Gastroesophageal sphincter (tissue), 4 donors: ENCODE results near the gene EMC10. TPM values are rescaled to one million over a fixed set of nuclear protein-coding genes. Genes with fewer than 3 reads are reported as not detected.

Source experiments
- ATAC-seq: fragments of 150-250 bp; one replicate; pipeline ENCODE4 v1.9.1; 2016; ENCODE audit warnings: mild to moderate bottlenecking, moderate library complexity
- H3K27ac ChIP-seq, 4 donors: fragments of 200-600 bp; sonication (generic) in 3 of 4; 1 replicate in 3 of 4; 2 replicates in 1 of 4; pipeline ENCODE4 v1.5.1; 2016 to 2019
- H3K27me3 ChIP-seq: fragments of 200-600 bp; sonication (generic); one replicate; pipeline ENCODE4 v1.5.1; 2019
- H3K36me3 ChIP-seq, 2 donors: fragments of 200-600 bp; sonication (generic); one replicate each; pipeline ENCODE4 v1.5.1; 2019; ENCODE audit warnings: control low read depth in 1 of 2
- H3K4me1 ChIP-seq, 3 donors: fragments of 200-600 bp; sonication (generic); 1 replicate in 2 of 3; 2 replicates in 1 of 3; pipeline ENCODE4 v1.5.1; 2016 to 2019; ENCODE audit warnings: control low read depth in 2 of 3
- H3K4me3 ChIP-seq, 2 donors: fragments of 200-600 bp; sonication (generic); one replicate each; pipeline ENCODE4 v1.5.1; 2019; ENCODE audit warnings: mild to moderate bottlenecking in 1 of 2, moderate library complexity in 1 of 2
- H3K9me3 ChIP-seq, 3 donors: fragments of 200-600 bp; sonication (generic); one replicate each; pipeline ENCODE4 v1.5.1; 2017 to 2019; ENCODE audit warnings: control low read depth in 2 of 3
- CTCF ChIP-seq, 4 experiments: fragments of 200-600 bp in 2 of 4; fragments of 450-650 bp in 2 of 4; sonication (generic) in 1 of 4; IDR thresholded peaks; one replicate each; pipeline ENCODE4 v1.5.1; 2017 to 2019; ENCODE audit warnings: antibody characterized with exemption in 4 of 4, mild to moderate bottlenecking in 2 of 4, moderate library complexity in 2 of 4
- EP300 ChIP-seq: sonication (generic); formaldehyde crosslinking; IDR thresholded peaks from one replicate; pipeline ENCODE4 v1.6.1; 2017; ENCODE audit warnings: antibody characterized with exemption, mild to moderate bottlenecking
- POLR2A ChIP-seq, 2 donors: fragments of 450-650 bp; IDR thresholded peaks; one replicate each; pipeline ENCODE4 v1.6.1; 2017; ENCODE audit warnings: antibody characterized with exemption in 2 of 2, mild to moderate bottlenecking in 2 of 2, moderate library complexity in 1 of 2
- POLR2AphosphoS5 ChIP-seq: sonication (generic); formaldehyde crosslinking; IDR thresholded peaks from one replicate; pipeline ENCODE4 v1.6.1; 2017; ENCODE audit warnings: antibody characterized with exemption
- WGBS, 2 donors: methylation state at CpG; one replicate each; pipeline ENCODE4 v1.1.5; 2018; ENCODE audit warnings: low coverage in 1 of 2; 5-methylcytosine and 5-hydroxymethylcytosine counted together
- total RNA-seq, 4 donors: library from RNA; depleted of rRNA; stranded (reverse); fragments of >200 nt; gene quantifications; one replicate each; pipeline ENCODE4 v1.1.0, GENCODE V29; 2016

Gene EMC10
- total RNA-seq, 4 donors from 2014 or later: 55.5 to 75.9 (median 71.5) TPM

- Histone ChIP-seq H3K27ac (no peak overlapping the region), H3K4me1 (peaks cover 2 to 15% (median 3%) of the 10 kb centered on the region in 3 donors), H3K4me3 (no peak overlapping the region), H3K36me3 (peaks cover 0 to 18% of the 10 kb centered on the region in 2 donors), H3K9me3 (no peaks in the 10 kb centered on the region), H3K27me3 (peaks cover 30% of the 10 kb centered on the region)
- TF ChIP-seq POLR2A (IDR thresholded peaks at IDR 0.05) (no peak), EP300 (no peak), CTCF (IDR thresholded peaks at IDR 0.05) (no peak), POLR2AphosphoS5 (no peak)
- WGBS, 2 donors: no CpG with 5 or more reads among the region's 11 CpGs
- ATAC-seq: no peak
These were observed 38.9 kb downstream of the EMC10 start for GRCh38 chr19:50515168-50515561.

- WGBS, 2 donors: 45 to 62% methylated on average over 4 to 9 of the region's 12 CpGs
- H3K36me3 ChIP-seq: peaks cover 0 to 18% of the 10 kb centered on the region in 2 donors
- no peak for ATAC-seq
- peaks cover 30% of the 10 kb centered on the region for H3K27me3 ChIP-seq
- no peaks in the 10 kb centered on the region for H3K9me3 ChIP-seq
- no peak overlapping the region for H3K27ac ChIP-seq
- peaks cover 0 to 6% (median 0%) of the 10 kb centered on the region in 3 donors for H3K4me1 ChIP-seq
- H3K4me3 ChIP-seq: no peak overlapping the region
- TF ChIP-seq POLR2A (IDR thresholded peaks at IDR 0.05) (no peak), EP300 (no peak), POLR2AphosphoS5 (no peak), CTCF (IDR thresholded peaks at IDR 0.05) (no peak)
These were observed 40.1 kb downstream of the EMC10 start for GRCh38 chr19:50516456-50516855.

- WGBS, 2 donors: 59% methylated on average over 13 of the region's 53 CpGs; no CpG with 5 or more reads in 1 of the 2 donors
- TF ChIP-seq POLR2A (IDR thresholded peaks at IDR 0.05): no peak
- no peak for TF ChIP-seq CTCF (IDR thresholded peaks at IDR 0.05)
- TF ChIP-seq EP300: no peak
- TF ChIP-seq POLR2AphosphoS5: no peak
- ATAC-seq: no peak
- peaks cover 0 to 18% of the 10 kb centered on the region in 2 donors for H3K36me3 ChIP-seq
- no peak overlapping the region for H3K27ac ChIP-seq
- H3K27me3 ChIP-seq: peaks cover 30% of the 10 kb centered on the region
- no peaks in the 10 kb centered on the region for H3K4me1 ChIP-seq
- H3K4me3 ChIP-seq: no peak overlapping the region
- H3K9me3 ChIP-seq: no peaks in the 10 kb centered on the region
These were observed 40.8 kb downstream of the EMC10 start for GRCh38 chr19:50516964-50517703.

GRCh38 chr19:50517704-50518075 lies 41.4 kb downstream of the EMC10 start:
- ATAC-seq: no peak
- WGBS, 2 donors: no CpG with 5 or more reads among the region's 37 CpGs
- TF ChIP-seq POLR2AphosphoS5 (no peak), EP300 (no peak)

GRCh38 chr19:50518091-50519005 lies 42.0 kb downstream of the EMC10 start:
- ATAC-seq: no peak

More at GRCh38 chr19:50517704-50518075, 41.4 kb downstream of the EMC10 start:
- Histone ChIP-seq H3K27me3 (peaks cover 30% of the 10 kb centered on the region), H3K27ac (no peak overlapping the region), H3K9me3 (no peaks in the 10 kb centered on the region), H3K4me3 (no peak overlapping the region), H3K4me1 (no peaks in the 10 kb centered on the region), H3K36me3 (peaks cover 0 to 18% of the 10 kb centered on the region in 2 donors)

More at GRCh38 chr19:50518091-50519005, 42.0 kb downstream of the EMC10 start:
- no peak for TF ChIP-seq POLR2A (IDR thresholded peaks at IDR 0.05)
- Histone ChIP-seq H3K27me3 (peaks cover 30% of the 10 kb centered on the region), H3K4me3 (no peak overlapping the region), H3K4me1 (no peaks in the 10 kb centered on the region), H3K9me3 (no peaks in the 10 kb centered on the region), H3K36me3 (peaks cover 0 to 18% of the 10 kb centered on the region in 2 donors), H3K27ac (no peak overlapping the region)
- WGBS, 2 donors: no CpG with 5 or more reads among the region's 87 CpGs
